ENCODE data around the gene LGI2. TPM values are rescaled to one million over a fixed set of nuclear protein-coding genes. Genes with fewer than 3 reads are reported as not detected.
"Not testable (repeated sequence)": the region's sequence is repeated elsewhere in the genome, so short reads cannot be mapped to it uniquely, and the experiment has no call there.

The LGI2 gene
- total RNA-seq, 1 donor from 2014 or later, result 0.84 TPM

DNA sequence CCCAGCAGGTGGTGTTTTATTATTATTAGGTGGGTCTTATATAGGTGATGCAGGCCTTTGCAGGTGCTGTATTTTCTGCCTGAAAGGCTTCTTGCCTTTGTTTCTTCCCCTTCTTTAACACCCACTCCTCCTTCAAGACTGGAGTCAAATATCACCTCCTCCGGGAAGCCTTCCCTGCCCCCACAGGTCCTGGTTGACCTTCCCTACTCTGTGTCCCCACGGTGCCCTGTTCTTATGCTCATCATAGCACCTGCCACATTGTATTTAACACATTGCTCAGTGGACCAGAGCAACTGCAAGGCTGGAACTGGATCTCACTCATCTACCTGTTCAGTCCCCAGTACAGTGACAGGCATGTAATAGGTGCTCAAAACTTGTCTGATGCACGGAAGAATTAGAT lies 39.8 kb upstream of the LGI2 start:
- no peaks in the 10 kb centered on the region for H3K4me1 ChIP-seq
- no peak overlapping the region for H3K4me3 ChIP-seq
- ATAC-seq (no peak), DNase-seq (no peak)
- TF ChIP-seq, protein P1, sequence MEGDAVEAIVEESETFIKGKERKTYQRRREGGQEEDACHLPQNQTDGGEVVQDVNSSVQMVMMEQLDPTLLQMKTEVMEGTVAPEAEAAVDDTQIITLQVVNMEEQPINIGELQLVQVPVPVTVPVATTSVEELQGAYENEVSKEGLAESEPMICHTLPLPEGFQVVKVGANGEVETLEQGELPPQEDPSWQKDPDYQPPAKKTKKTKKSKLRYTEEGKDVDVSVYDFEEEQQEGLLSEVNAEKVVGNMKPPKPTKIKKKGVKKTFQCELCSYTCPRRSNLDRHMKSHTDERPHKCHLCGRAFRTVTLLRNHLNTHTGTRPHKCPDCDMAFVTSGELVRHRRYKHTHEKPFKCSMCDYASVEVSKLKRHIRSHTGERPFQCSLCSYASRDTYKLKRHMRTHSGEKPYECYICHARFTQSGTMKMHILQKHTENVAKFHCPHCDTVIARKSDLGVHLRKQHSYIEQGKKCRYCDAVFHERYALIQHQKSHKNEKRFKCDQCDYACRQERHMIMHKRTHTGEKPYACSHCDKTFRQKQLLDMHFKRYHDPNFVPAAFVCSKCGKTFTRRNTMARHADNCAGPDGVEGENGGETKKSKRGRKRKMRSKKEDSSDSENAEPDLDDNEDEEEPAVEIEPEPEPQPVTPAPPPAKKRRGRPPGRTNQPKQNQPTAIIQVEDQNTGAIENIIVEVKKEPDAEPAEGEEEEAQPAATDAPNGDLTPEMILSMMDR (IDR thresholded peaks at IDR 0.05), result no peak
- H3K36me3 ChIP-seq, result no peaks in the 10 kb centered on the region
- H3K27ac ChIP-seq, result no peak overlapping the region
- H3K27me3 ChIP-seq, result no peaks in the 10 kb centered on the region
- intact Hi-C loops (cut with DNase I), result no loop called here
- H3K9me3 ChIP-seq, result no peaks in the 10 kb centered on the region

DNA sequence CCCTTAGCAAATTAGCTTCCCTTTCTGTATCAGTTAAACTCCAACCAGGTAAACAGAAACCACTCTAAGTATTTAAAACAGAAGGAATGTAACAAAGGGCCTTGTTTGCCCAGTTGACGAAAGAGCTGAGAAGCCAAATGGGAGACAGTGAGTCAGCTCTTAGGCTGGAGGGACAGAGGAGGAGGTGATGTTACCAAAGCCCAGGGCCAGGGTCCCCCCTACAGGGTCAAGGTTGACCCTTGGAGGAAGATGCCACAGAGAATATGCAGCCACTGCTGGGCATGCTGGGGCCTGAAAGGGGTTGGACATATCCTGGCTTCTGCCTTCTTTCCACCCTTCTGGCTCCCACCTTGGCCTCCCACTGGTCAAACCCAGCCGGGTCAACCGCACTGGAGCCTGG lies 38.3 kb upstream of the LGI2 start:
- Histone ChIP-seq H3K27me3 (no peaks in the 10 kb centered on the region), H3K9me3 (no peaks in the 10 kb centered on the region), H3K4me1 (no peaks in the 10 kb centered on the region), H3K36me3 (no peaks in the 10 kb centered on the region), H3K4me3 (no peak overlapping the region), H3K27ac (no peak overlapping the region)
- peak; percentile 70 for ATAC-seq
- intact Hi-C loops (cut with DNase I), result no loop called here
- no peak for DNase-seq
- TF ChIP-seq, protein P1 (IDR thresholded peaks at IDR 0.05), result no peak

DNA sequence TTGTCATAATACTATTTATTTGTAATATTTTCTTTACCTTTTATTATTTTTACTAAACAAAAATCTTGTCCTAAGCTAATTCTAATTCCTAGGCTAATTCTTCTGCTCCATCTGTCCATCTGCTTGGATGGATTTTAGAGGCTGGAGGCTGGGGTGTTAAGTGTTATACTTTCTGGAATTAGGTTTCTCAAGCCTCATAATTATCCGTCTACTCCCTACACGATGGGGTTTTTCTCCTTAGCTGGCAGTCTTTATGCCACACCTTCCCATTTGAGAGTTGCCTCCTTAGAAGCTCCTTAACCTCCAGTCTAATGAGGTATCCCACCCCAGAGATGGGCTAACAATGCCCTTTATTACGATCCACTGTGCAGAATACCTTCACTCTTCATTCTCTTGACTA lies 37.6 kb upstream of the LGI2 start:
- H3K36me3 ChIP-seq, result no peaks in the 10 kb centered on the region
- intact Hi-C loops (cut with DNase I), result no loop called here

DNA sequence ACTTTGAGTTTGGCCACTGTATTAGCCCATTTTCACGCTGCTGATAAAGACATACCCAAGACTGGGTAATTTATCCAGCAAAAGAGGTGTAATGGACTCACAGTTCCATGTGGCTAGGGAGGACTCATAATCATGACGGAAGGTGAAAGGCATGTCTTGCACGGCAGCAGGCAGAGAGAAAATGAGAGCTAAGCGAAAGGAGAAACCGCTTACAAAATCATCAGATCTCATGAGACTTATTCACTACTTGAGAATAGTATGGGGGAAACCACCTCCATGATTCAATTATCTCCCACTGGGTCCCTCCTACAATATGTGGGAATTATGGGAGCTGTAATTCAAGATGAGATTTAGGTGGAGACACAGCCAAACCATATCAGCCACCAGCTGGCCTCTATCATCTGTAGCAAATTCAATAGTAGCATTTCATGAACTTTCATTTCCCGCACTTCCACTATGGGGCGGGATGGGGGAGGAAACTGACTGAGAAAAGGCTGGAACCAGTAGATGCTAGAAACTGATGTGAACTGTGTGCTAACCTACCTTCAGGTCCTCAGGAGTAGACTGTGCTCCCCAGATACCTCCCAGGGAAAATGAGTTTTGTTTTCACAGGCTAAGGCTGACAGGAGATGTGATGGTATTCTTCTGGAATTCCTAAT lies 35.3 kb upstream of the LGI2 start:
- TF ChIP-seq, protein P1 (IDR thresholded peaks at IDR 0.05), result no peak
- DNase-seq (no peak), ATAC-seq (no peak)
- intact Hi-C loops (cut with DNase I), result no loop called here
- H3K4me1 ChIP-seq, result no peaks in the 10 kb centered on the region
- no peaks in the 10 kb centered on the region for H3K9me3 ChIP-seq
- no peaks in the 10 kb centered on the region for H3K27me3 ChIP-seq
- H3K4me3 ChIP-seq, result no peak overlapping the region
- H3K27ac ChIP-seq, result no peak overlapping the region
- H3K36me3 ChIP-seq, result no peaks in the 10 kb centered on the region

More for the DNA sequence above, 37.6 kb upstream of the LGI2 start:
- no peak overlapping the region for H3K27ac ChIP-seq
- H3K4me3 ChIP-seq, result no peak overlapping the region
- H3K27me3 ChIP-seq, result no peaks in the 10 kb centered on the region
- ATAC-seq (no peak), DNase-seq (no peak)
- no peaks in the 10 kb centered on the region for H3K4me1 ChIP-seq
- no peaks in the 10 kb centered on the region for H3K9me3 ChIP-seq
- TF ChIP-seq, protein P1 (IDR thresholded peaks at IDR 0.05), result no peak

DNA sequence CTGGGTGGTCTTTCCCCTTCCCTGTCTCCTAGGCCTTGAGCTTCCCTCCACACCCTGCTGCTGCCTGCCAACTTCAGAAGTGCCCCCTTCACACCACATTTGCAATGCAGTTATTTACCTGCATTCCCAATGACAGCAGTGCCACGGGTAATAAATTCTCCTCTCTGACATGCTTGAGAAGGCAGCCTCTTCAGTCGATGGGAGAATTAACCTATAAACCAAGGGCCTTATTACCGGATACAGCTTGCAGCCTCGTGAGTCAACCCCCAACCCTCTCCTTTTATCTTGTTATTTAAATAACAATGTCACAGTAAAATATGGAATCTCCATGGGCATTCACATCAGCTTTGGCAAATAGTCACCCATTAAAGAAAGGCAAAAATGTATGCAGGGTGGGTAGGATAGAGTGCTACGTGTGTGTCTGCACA lies 34.7 kb upstream of the LGI2 start:
- TF ChIP-seq, protein P1 (IDR thresholded peaks at IDR 0.05), result no peak
- intact Hi-C loops (cut with DNase I), result no loop called here
- no peak for ATAC-seq

DNA sequence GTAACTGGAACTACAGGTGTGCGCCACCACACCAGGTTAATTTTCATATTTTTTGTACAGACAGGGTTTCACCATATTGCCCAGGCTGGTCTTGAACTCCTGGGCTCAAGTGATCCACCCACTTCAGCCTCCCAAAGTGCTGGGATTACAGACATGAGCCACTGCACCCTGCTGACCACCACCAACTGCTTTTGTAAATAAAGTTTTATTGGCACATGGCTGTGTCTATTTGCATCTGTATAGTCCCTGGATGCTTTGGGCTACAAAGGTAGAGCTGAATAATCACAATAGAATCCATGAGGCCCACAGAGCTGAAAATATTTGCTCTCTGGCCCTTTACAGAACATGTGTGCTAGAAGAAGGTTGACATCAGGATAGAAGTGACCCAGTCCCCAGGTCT lies 33.7 kb upstream of the LGI2 start:
- ATAC-seq; intact Hi-C loops (cut with DNase I): not testable (repeated sequence)

More for the DNA sequence above, 34.7 kb upstream of the LGI2 start:
- no peaks in the 10 kb centered on the region for H3K9me3 ChIP-seq
- no peaks in the 10 kb centered on the region for H3K36me3 ChIP-seq
- H3K4me3 ChIP-seq, result no peak overlapping the region
- H3K4me1 ChIP-seq, result no peaks in the 10 kb centered on the region
- no peaks in the 10 kb centered on the region for H3K27me3 ChIP-seq
- DNase-seq, result no peak
- no peak overlapping the region for H3K27ac ChIP-seq

More for the DNA sequence above, 33.7 kb upstream of the LGI2 start:
- not testable (repeated sequence) for H3K27ac ChIP-seq, H3K9me3 ChIP-seq, H3K4me1 ChIP-seq, DNase-seq, H3K27me3 ChIP-seq, H3K36me3 ChIP-seq, H3K4me3 ChIP-seq
